B cell (primary cell): ENCODE results near the gene ERN1. TPM values are rescaled to one million over a fixed set of nuclear protein-coding genes. Genes with fewer than 3 reads are reported as not detected.
"Not testable (repeated sequence)": the region's sequence is repeated elsewhere in the genome, so short reads cannot be mapped to it uniquely, and the experiment has no call there.

Experiments
- ATAC-seq: fragments of 200-7000 bp; cut with Tn5 transposase; one replicate; pipeline ENCODE4 v1.10.0; 2021; ENCODE audit warnings: low read depth, mild to moderate bottlenecking, moderate number of reproducible peaks, moderate library complexity
- CTCF ChIA-PET: fragments of 350-600 bp; sonication (Branson Sonifier 250); formaldehyde crosslinking; loops from one replicate; lab custom pipeline; 2021; ENCODE audit warnings: antibody characterized with exemption, inconsistent platforms; lab: Charles Lee
- POLR2A ChIA-PET: fragments of 350-600 bp; sonication (Branson Sonifier 250); formaldehyde crosslinking; loops from one replicate; lab custom pipeline; 2021; ENCODE audit warnings: antibody characterized with exemption; lab: Charles Lee
- DNase-seq: peaks from one replicate; pipeline ENCODE4 v3.0.0; 2013
- H2AFZ ChIP-seq: 2 replicates; pipeline ENCODE4 v1.6.1; 2012; ENCODE audit warnings: mild to moderate bottlenecking, low read depth, low read length; ENCODE audit not compliant: insufficient read depth, poor library complexity, severe bottlenecking
- H3K27ac ChIP-seq, 2 donors: 1 replicate in 1 of 2; 2 replicates in 1 of 2; pipeline ENCODE4 v1.5.1; 2012 to 2013; ENCODE audit warnings: low read length in 2 of 2, mild to moderate bottlenecking in 2 of 2, moderate library complexity in 1 of 2
- H3K27me3 ChIP-seq, 4 experiments: fragments of 200-600 bp in 1 of 4; sonication (generic) in 1 of 4; replicated peaks in 1 of 4; 1 replicate in 2 of 4; 2 replicates in 2 of 4; pipeline versions ENCODE4 v1.6.1 to v1.7.0; 2013 to 2016; ENCODE audit warnings: low read length in 3 of 4, mild to moderate bottlenecking in 2 of 4, mixed read lengths in 1 of 4, moderate library complexity in 1 of 4; ENCODE audit not compliant: insufficient read depth in 4 of 4, control insufficient read depth in 3 of 4; ENCODE audit errors: control extremely low read depth in 1 of 4
- H3K36me3 ChIP-seq, 2 experiments: replicated peaks in 1 of 2; 1 replicate in 1 of 2; 2 replicates in 1 of 2; pipeline versions ENCODE4 v1.6.1 to v1.7.1; 2013; ENCODE audit warnings: low read length in 1 of 2; ENCODE audit not compliant: insufficient read depth in 2 of 2, control insufficient read depth in 1 of 2; ENCODE audit errors: control extremely low read depth in 1 of 2, extremely low read depth in 1 of 2
- H3K4me1 ChIP-seq, 2 donors: fragments of 200-600 bp in 1 of 2; sonication (generic) in 1 of 2; 1 replicate in 1 of 2; 2 replicates in 1 of 2; pipeline versions ENCODE4 v1.5.1 to v1.6.1; 2013 to 2017; ENCODE audit warnings: low read length in 2 of 2; ENCODE audit not compliant: control insufficient read depth in 2 of 2, insufficient read depth in 2 of 2
- H3K4me2 ChIP-seq: replicated peaks from 2 replicates; pipeline ENCODE3; 2012; ENCODE audit warnings: mild to moderate bottlenecking, low read depth, low read length; ENCODE audit not compliant: poor library complexity, severe bottlenecking
- H3K4me3 ChIP-seq, 5 experiments: fragments of 200-600 bp in 1 of 5; sonication (generic) in 1 of 5; 1 replicate in 3 of 5; 2 replicates in 2 of 5; pipeline versions ENCODE4 v1.5.1 to v1.7.0; 2011 to 2016; ENCODE audit warnings: low read length in 4 of 5, mild to moderate bottlenecking in 4 of 5, low read depth in 2 of 5, control low read depth in 1 of 5, moderate library complexity in 1 of 5; ENCODE audit not compliant: insufficient read depth in 1 of 5; ENCODE audit errors: control extremely low read depth in 1 of 5, extremely low read depth in 1 of 5
- H3K79me2 ChIP-seq: fragments of 200-600 bp; sonication (generic); one replicate; pipeline ENCODE4 v1.6.0; 2016; ENCODE audit warnings: low read length; ENCODE audit not compliant: control insufficient read depth, insufficient read depth
- H3K9ac ChIP-seq: fragments of 200-600 bp; sonication (generic); 2 replicates; pipeline ENCODE4 v1.6.1; 2017; ENCODE audit warnings: mild to moderate bottlenecking, low read length, moderate library complexity
- H3K9me3 ChIP-seq, 3 donors: one replicate each; pipeline versions ENCODE4 v1.6.1 to v1.7.1; 2013; ENCODE audit warnings: low read length in 2 of 3; ENCODE audit not compliant: control insufficient read depth in 2 of 3, insufficient read depth in 1 of 3; ENCODE audit errors: control extremely low read depth in 1 of 3
- H4K20me1 ChIP-seq: 2 replicates; pipeline ENCODE4 v1.6.0; 2012; ENCODE audit warnings: mild to moderate bottlenecking, low read length; ENCODE audit not compliant: insufficient read depth, control insufficient read depth, poor library complexity, severe bottlenecking
- H3K27ac Mint-ChIP-seq: one replicate; pipeline ENCODE4 v1.8.0; 2021; ENCODE audit warnings: mixed read lengths
- H3K27me3 Mint-ChIP-seq: one replicate; pipeline ENCODE4 v1.8.0; 2021; ENCODE audit warnings: mixed read lengths
- H3K4me1 Mint-ChIP-seq: one replicate; pipeline ENCODE4 v1.8.0; 2021; ENCODE audit warnings: mixed read lengths
- H3K4me3 Mint-ChIP-seq: one replicate; pipeline ENCODE4 v1.8.0; 2021; ENCODE audit warnings: mixed read lengths
- H3K9me3 Mint-ChIP-seq: one replicate; pipeline ENCODE4 v1.8.0; 2022; ENCODE audit warnings: mixed read lengths; ENCODE audit not compliant: insufficient read depth
- CTCF ChIP-seq: fragments of 200-600 bp; IDR thresholded peaks from one replicate; pipeline ENCODE4 v1.8.0; 2022; ENCODE audit warnings: antibody characterized with exemption, mild to moderate bottlenecking
- EZH2 ChIP-seq: IDR thresholded peaks from 2 replicates; pipeline ENCODE4 v1.6.1; 2012; ENCODE audit warnings: borderline replicate concordance, low read depth, mild to moderate bottlenecking, moderate library complexity, low read length; ENCODE audit not compliant: insufficient read depth, poor library complexity, severe bottlenecking
- WGBS: methylation state at CpG from one replicate; pipeline ENCODE4 v1.1.5; 2013; ENCODE audit warnings: missing lambda C conversion rate; ENCODE audit not compliant: insufficient coverage; 5-methylcytosine and 5-hydroxymethylcytosine counted together
- intact Hi-C: fragments of 100-400 bp; cut with micrococcal nuclease; formaldehyde crosslinking; loops from one replicate; pipeline ENCODE4 v1.10.0; 2022
- polyA plus RNA-seq: library from polyadenylated mRNA; depleted of rRNA; stranded (reverse); fragments of >200 nt; gene quantifications from 2 replicates; pipeline ENCODE4 v1.2.3, GENCODE V29; 2012
- total RNA-seq, 2 donors: library from RNA; stranded (reverse); fragments of 120-200 nt in 1 of 2; gene quantifications; 1 replicate in 1 of 2; 2 replicates in 1 of 2; pipeline versions ENCODE4 v1.2.3 to v1.2.4, GENCODE V29; 2013 to 2022

The ERN1 gene
- total and polyA plus RNA-seq, 2 donors (not counting 1 experiment from before 2014, with no cell fraction given) = 7.0 to 19.4 TPM

- ATAC-seq (peak; percentile 36), DNase-seq (peak; percentile 39)
- H4K20me1 ChIP-seq, H3K4me3 ChIP-seq, intact Hi-C loops, H3K9me3 Mint-ChIP-seq, H3K27me3 Mint-ChIP-seq, H3K9me3 ChIP-seq, H3K36me3 ChIP-seq, H3K27me3 ChIP-seq: not testable (repeated sequence)
- Histone ChIP-seq H3K4me2 (peak overlapping the region; percentile 47), H2AFZ (peak overlapping the region; percentile 57), H3K27ac (peak overlapping the region in 1 of 2 donors; percentile 16), H3K79me2 (peaks cover 15% of the 10 kb centered on the region), H3K4me1 (peaks cover 10 to 18% of the 10 kb centered on the region in 2 donors), H3K9ac (peak overlapping the region; percentile 7)
- H3K27ac Mint-ChIP-seq = peak overlapping the region; percentile 17
- H3K4me1 Mint-ChIP-seq = peaks cover 14% of the 10 kb centered on the region
- 60% methylated on average over 11 of the region's 13 CpGs for WGBS
- ChIA-PET CTCF (interaction anchor here (0.6 to 4.3 kb wide), 3 partner anchors 12 to 673 kb away, joined by 3 to 22 read pairs (median 11); no protein-coding TSS in a partner anchor), POLR2A (interaction anchor here (0.7 kb wide), 1 partner anchor 7 kb away, joined by 4 read pairs; no protein-coding TSS in a partner anchor)
- peak overlapping the region; percentile 8 for H3K4me3 Mint-ChIP-seq
These were observed 8.8 kb downstream of the ERN1 start for GRCh38 chr17:64120972-64121786.

GRCh38 chr17:64120159-64120810, 9.7 kb downstream of the ERN1 start:
- ChIA-PET CTCF (interaction anchor here (1.6 to 4.3 kb wide), 3 partner anchors 13 to 92 kb away, joined by 11 to 22 read pairs (median 14); no protein-coding TSS in a partner anchor), POLR2A (no interaction called here)
- intact Hi-C loops = no loop called here
- Histone ChIP-seq H4K20me1 (no peaks in the 10 kb centered on the region), H3K9ac (no peak overlapping the region), H3K27me3 (no peaks in the 10 kb centered on the region), H3K4me1 (peaks cover 10 to 18% of the 10 kb centered on the region in 2 donors), H3K4me3 (no peak overlapping the region), H2AFZ (peak overlapping the region; percentile 57), H3K36me3 (no peaks in the 10 kb centered on the region), H3K27ac (no peak overlapping the region), H3K79me2 (peaks cover 10% of the 10 kb centered on the region), H3K9me3 (no peaks in the 10 kb centered on the region), H3K4me2 (peak overlapping the region; percentile 47)
- Mint-ChIP-seq H3K27ac (peak overlapping the region; percentile 32), H3K27me3 (no peaks in the 10 kb centered on the region), H3K4me3 (no peak overlapping the region), H3K4me1 (peaks cover 14% of the 10 kb centered on the region), H3K9me3 (no peaks in the 10 kb centered on the region)
- TF ChIP-seq CTCF = no peak
- no peak for TF ChIP-seq EZH2
- no peak for DNase-seq
- 50% methylated on average over 1 of the region's 3 CpGs for WGBS
- ATAC-seq = no peak
